Measurements from ENCODE around the gene MRAS. TPM values are rescaled to one million over a fixed set of nuclear protein-coding genes. Genes with fewer than 3 reads are reported as not detected.

Gene MRAS
- total and polyA plus RNA-seq, 2 of the 8 experiments (the other 6 are each of a cell fraction or from before 2014, with no cell fraction given): 10.6 to 16.2 TPM

- TF ChIP-seq CBX5 (IDR thresholded peaks at IDR 0.05; ENCODE audit: low read depth, low read length): no peak
These were observed 29.4 kb downstream of the MRAS start (continued) for GRCh38 chr3:138377804-138378203.
